Neutrophil (primary cell): ENCODE measurements around the gene EEFSEC.

Experiments
- H3K27ac ChIP-seq: fragments of 200-600 bp; sonication (generic); 2 replicates; pipeline ENCODE4 v1.5.1; 2016; ENCODE audit warnings: mild to moderate bottlenecking, moderate library complexity
- H3K27me3 ChIP-seq: fragments of 200-600 bp; sonication (generic); 2 replicates; pipeline ENCODE4 v1.6.0; 2016; ENCODE audit warnings: mild to moderate bottlenecking
- H3K36me3 ChIP-seq: fragments of 200-600 bp; sonication (generic); 2 replicates; pipeline ENCODE4 v1.5.1; 2017
- H3K4me1 ChIP-seq, 2 experiments: fragments of 200-600 bp in 1 of 2; sonication (generic) in 1 of 2; 1 replicate in 1 of 2; 2 replicates in 1 of 2; pipeline versions ENCODE4 v1.5.1 to v1.6.1; 2013 to 2016; ENCODE audit warnings: low read depth in 1 of 2, low read length in 1 of 2, mild to moderate bottlenecking in 1 of 2, moderate library complexity in 1 of 2; ENCODE audit not compliant: control insufficient read depth in 1 of 2, insufficient read depth in 1 of 2
- H3K4me3 ChIP-seq, 2 experiments: fragments of 200-600 bp in 1 of 2; sonication (generic) in 1 of 2; 1 replicate in 1 of 2; 2 replicates in 1 of 2; pipeline ENCODE4 v1.5.1; 2013 to 2016; ENCODE audit warnings: low read depth in 1 of 2, low read length in 1 of 2, mild to moderate bottlenecking in 1 of 2, moderate library complexity in 1 of 2
- H3K9me3 ChIP-seq: fragments of 200-600 bp; sonication (generic); 2 replicates; pipeline ENCODE4 v1.5.1; 2016
- CTCF ChIP-seq: fragments of 200-600 bp; sonication (generic); IDR thresholded peaks from 2 replicates; pipeline ENCODE4 v1.5.1; 2016; ENCODE audit warnings: antibody characterized with exemption

The EEFSEC gene

GRCh38 chr3:128312271-128312670, 159.0 kb downstream of the EEFSEC start:
- Histone ChIP-seq H3K9me3 (no peaks in the 10 kb centered on the region), H3K4me3 (no peak overlapping the region), H3K27me3 (no peaks in the 10 kb centered on the region), H3K27ac (no peak overlapping the region), H3K36me3 (no peaks in the 10 kb centered on the region), H3K4me1 (no peaks in the 10 kb centered on the region)
- TF ChIP-seq CTCF, result no peak

- TF ChIP-seq CTCF, result no peak
- Histone ChIP-seq H3K36me3 (no peaks in the 10 kb centered on the region), H3K4me3 (no peak overlapping the region), H3K27me3 (no peaks in the 10 kb centered on the region), H3K4me1 (no peaks in the 10 kb centered on the region), H3K9me3 (no peaks in the 10 kb centered on the region), H3K27ac (no peak overlapping the region)
These were observed 159.9 kb downstream of the EEFSEC start for GRCh38 chr3:128313071-128313725.

- H3K27ac ChIP-seq, result no peak overlapping the region
- no peaks in the 10 kb centered on the region for H3K36me3 ChIP-seq
- no peak for TF ChIP-seq CTCF
- H3K4me1 ChIP-seq, result no peaks in the 10 kb centered on the region
- no peak overlapping the region for H3K4me3 ChIP-seq
- H3K27me3 ChIP-seq, result no peaks in the 10 kb centered on the region
- H3K9me3 ChIP-seq, result no peaks in the 10 kb centered on the region
These were observed 160.7 kb downstream of the EEFSEC start for GRCh38 chr3:128313935-128314334.

- Histone ChIP-seq H3K27me3 (no peaks in the 10 kb centered on the region), H3K27ac (no peak overlapping the region), H3K36me3 (peaks cover 7% of the 10 kb centered on the region), H3K4me3 (no peak overlapping the region), H3K4me1 (no peaks in the 10 kb centered on the region), H3K9me3 (no peaks in the 10 kb centered on the region)
- no peak for TF ChIP-seq CTCF
These were observed 162.0 kb downstream of the EEFSEC start for GRCh38 chr3:128315313-128315712.

- no peak overlapping the region for H3K4me3 ChIP-seq
- H3K36me3 ChIP-seq, result peaks cover 7% of the 10 kb centered on the region
- H3K9me3 ChIP-seq, result no peaks in the 10 kb centered on the region
- no peak for TF ChIP-seq CTCF
- no peaks in the 10 kb centered on the region for H3K4me1 ChIP-seq
- H3K27me3 ChIP-seq, result no peaks in the 10 kb centered on the region
- no peak overlapping the region for H3K27ac ChIP-seq
These were observed 163.2 kb downstream of the EEFSEC start for GRCh38 chr3:128316481-128316891.
